ENCODE measurements around the gene TMEM164. TPM values are rescaled to one million over a fixed set of nuclear protein-coding genes. Genes with fewer than 3 reads are reported as not detected.

TMEM164 gene
- polyA plus RNA-seq, 1 donor: 32.3 TPM

DNA sequence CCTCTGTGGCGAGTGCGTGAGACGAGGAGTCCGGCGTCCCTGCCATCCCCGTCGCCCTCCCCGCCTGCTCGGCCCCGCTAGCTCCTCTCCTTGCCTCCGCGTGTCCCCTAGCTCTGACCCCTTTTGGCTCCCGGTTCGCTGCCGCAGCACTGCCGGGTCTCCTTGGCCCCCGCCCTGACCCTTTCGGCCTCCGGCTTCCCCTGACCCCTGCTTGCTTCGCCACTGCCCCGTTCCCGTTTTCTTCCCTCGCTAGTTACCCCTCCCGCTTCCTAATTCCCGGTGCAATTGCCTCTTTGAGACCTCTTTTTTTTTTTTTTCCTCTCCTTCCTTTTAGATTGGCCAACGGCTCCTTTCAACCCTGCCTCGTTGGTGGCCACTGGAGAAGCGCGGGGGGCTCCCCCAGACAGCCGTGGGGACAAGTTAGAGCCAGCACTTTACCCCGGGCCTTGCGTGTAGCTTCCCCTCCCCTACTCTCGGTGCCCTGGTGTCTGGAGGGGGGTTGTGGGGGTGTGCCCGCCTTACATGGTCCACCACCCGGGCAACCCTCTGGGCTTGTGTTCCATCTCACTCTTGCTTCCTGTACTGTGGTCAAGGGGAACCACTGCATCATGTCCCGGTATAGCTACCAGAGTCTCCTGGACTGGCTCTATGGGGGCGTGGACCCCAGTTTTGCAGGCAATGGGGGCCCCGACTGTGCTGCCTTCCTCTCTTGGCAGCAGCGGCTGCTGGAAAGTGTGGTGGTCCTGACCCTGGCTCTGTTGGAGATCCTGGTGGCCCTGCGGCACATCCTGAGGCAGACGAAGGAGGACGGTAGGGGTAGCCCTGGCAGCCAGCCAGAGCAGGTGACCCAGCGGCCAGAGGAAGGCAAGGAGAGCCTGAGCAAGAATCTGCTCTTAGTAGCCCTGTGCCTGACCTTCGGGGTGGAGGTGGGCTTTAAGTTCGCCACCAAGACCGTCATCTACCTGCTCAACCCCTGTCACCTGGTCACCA is 548 bp downstream of the TMEM164 start:
- DNase-seq: no peak

DNA sequence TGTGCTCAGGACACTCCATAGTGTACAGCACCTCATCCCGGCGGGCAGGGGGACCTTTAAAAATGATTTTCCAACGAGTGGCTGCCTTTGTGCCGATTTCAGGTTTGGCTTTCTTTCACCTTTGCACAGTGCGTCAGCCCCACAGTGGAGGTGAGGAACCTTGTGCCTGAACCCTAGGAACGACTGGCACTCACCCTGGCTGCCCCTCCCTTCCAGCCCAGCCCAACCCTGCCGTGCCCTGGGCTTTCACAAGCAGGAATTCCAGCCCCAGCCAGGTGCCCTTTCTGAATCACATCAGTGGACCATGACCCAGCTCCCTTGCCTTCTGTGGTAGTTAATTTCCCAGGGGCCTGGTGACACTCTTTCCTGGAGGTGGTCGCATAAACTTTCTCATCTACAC is 1.3 kb downstream of the TMEM164 start:
- DNase-seq: no peak

DNA sequence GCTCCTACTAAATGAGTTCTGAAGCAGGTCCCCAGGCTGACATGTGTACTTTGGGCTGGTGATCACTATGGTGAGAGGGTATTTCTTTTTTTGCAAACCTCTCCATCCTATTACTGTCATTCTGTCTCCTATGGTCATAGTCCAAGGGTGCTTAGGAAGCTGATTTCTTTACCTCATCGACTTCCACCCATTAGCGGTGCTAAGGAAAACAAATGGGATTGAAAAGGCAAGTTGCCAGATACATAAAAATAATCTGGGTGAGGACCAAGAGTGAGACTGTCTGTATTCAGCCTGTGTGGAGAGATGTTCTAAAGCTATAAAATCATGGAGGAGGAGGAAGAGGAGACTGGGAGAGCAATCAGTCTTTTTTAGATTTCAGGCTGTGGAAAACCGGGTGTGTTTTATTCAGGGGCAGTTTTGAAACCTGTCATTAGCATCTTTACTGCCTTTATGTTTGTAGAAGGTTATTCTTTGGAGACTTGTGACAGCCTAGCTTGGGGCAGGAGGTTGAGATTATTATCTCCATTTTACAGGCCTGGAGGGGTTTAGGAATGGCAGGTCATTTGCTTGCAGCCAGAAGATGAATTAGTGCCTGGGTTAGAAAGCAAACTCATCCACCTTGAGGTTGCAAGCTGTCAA is 1.9 kb downstream of the TMEM164 start:
- DNase-seq: no peak

DNA sequence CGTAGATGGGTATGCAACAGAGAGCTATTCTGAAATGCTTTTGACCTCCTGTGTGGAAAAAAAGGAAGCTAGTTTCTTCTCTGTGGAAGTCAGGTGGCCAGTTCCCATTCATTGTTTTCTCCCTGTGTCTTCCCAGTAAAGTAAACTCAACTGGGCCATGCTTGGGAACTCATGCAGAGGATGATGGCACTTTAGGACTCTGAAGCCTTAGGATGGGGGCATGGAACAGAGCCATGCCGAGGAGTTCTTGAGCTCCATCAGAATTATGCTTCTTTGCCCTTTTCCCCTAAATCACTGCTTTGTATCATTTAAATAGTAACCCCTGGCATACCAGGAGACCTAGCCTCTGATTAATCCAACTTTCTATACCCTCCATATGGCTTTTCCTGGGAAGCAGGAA is 3.2 kb downstream of the TMEM164 start:
- DNase-seq: no peak

DNA sequence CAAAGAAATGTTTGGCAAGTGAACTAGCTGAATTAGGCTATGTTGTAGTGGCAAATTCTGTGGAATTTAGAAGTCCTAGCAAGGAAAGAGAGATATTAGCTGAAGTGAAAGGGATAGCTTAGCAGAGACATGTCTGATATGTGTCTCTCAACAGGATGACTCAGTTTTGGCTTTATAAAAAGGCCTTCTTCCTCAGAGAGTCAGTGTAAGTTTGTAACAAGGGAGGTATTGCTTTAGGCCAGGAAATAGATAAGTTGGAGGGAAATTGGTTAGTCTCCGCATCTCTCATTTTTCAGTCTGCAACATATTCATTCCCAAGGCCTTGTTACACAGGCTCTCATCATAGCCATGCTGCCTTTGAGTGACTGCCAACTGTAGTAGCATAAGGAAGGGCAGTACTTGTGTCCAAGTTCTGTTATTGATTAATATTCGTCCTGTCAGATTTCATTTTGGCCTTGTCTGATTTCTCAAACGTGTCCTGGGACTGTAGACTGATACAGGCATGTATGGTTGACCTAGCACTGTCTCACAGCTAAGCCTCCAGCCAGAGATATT is 4.0 kb downstream of the TMEM164 start:
- DNase-seq: no peak

DNA sequence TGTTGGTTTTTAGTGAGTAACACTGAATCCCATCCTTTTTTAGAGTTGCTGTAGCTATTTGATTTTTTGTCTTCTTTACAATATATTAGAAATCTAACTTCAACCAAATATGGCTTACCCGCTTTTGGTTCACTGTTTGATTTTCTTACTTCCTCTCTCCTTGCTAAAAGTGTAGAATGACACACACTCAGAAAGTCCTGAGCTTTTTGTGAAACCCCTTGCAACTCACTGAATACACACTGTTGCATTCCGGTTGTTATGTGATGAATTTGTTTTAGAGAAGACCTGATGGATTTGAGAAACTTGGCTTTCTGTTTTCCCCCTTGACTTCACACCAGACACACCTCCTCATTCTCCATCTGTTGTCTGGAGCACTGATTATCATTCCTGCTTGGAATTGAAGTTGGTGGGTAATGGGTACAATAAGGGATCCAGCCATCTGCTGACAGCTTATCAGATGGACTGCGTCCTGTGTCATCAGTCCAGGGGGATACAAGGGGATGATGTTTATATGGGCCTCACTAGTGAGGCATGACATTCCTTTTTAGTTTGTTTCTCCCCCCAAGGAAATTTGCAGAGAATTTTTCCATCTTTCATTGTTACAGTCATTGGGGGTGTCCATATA is 5.2 kb downstream of the TMEM164 start:
- no peak for DNase-seq

DNA sequence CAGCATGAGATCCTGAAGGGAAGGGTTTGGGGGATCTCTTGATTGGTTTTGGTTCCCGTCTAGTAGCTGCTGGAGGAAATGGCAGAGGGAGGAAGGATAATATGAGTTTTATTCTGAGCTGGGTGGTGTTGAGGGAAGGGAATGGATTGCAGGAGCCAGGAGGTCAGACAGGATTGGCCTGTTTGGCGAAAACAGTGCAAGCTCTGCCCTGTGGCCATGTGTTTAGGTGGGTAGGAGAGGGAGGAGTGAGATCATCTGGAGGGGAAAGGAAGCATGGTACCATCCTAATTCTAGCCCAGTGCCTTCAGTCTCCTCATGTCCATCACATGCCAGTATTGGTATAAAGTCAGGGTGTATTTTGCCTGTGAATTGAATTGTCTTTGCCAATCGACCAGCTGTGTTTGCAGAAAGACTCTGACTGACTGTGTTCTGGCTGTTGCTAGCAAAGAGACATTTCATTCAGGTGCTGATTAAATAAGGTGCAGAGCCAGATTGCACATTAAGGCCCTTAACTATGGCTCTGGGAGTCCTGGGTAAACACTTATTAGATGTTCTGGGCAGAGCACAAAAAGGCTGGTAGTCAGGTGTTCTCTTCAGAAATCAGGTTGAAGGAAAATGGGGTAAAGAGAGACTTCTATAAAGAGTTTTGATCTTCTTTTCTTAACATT is 10.0 kb downstream of the TMEM164 start:
- no peak for DNase-seq

DNA sequence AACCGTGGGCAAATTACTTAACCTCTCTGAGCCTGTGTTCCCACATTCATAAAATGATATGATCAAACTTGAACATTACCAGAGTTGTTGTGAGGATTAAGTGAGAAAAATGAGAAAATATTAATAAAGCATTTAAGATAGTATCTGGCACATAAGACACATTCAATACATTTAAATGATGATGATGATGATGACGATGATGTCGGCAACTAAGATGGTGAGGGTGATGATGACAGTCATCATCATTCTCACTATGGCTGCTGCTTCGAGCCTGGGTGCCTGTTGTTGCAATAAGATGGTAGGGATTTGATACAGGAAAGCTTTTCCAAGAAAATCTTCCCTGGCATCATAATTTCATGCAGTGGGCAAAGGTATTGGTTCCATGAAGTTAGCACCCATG is 11.1 kb downstream of the TMEM164 start:
- no peak for DNase-seq

DNA sequence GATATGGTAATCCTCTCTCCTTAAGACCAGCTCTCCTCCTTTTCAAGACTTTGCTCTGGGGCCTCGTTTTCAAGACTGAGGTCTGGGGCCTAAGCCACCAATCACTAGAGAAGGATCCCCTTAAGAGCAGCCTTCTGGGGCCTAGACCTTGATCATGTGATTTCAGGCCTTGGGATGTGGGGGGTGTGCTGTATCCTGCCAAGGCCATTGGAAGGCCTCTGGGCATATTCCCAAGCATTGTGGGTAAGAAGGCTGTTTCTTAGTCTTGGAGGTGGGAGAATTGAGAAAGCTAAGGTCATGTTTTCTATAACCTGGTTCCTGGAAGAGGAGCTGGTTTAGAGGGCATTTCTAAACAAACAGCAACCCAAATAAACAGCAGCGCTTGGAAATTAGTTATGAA is 12.1 kb downstream of the TMEM164 start:
- DNase-seq: no peak

DNA sequence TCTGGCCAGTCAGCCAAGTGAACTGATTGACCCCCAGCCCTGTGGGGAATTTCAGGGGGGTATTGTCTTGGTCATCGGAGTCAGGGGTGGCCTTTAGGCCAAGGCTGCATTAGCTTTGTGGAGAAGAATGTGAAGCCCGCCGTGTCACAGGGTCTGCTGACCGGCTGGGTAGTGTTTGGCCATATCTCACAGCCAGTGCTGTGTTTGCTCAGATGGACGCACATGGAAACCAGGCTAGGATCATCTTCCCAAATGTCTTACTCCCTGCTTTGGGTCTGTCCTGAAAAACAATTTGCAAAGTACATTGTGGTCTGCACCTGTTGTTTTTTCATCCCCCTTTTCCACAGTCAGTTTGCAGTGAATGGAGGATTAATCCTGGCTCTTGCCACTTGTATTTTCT is 13.0 kb downstream of the TMEM164 start:
- DNase-seq: no peak

DNA sequence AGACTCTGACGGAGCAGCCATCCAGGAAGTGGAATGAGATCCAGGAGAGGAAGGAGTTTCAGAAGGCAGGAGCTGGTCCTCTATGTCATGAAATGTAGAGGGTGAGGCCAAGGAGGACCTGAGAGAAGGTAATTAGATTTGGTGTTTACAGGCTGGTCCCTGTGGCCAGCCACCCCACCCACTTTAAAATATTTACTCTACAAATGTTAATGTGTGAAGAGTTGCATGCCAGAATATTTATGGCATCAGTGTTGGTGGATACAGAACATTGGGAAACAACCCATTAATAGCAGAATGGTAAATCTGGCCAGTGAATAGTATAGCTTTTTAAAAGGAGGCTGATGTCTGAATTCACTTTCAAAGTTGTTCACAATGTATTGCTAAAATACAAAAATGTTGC is 17.6 kb downstream of the TMEM164 start:
- DNase-seq: no peak

DNA sequence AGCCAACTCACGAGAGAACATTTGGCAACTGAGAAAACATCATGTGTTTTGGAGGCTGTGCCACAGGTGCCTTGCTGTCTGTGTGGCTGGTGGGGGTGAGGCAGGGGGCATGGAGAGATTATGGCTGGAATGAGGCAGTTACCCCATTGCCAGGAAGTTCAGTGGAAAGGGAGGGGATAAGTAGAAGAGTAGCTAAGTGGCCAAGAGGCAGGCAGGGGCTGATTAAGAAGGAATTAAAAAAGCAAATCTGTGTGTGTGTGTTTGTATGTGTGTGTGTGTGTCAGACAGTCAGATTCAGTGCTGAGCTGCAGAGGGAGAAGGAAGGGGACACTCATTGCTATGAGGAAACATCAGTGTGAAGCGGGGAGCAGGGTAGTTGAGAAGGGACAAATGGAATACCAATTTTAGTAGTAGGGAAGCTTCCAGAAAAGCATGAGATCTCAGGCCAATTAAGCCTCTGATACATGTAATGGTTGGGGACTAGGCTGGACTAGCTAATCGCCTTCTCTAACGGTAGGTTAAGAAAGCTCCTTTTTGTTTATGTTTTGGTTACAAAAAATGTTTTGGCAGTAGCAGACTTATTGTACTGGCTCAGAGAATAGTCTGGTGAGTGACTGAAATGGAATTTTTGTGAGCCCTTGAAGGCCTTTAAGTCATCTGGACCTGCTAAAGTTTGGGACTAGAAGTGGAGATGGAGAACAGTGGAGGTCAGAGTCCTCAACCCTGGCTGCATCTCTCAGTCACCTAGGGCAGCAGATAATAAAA is 18.5 kb downstream of the TMEM164 start:
- no peak for DNase-seq

DNA sequence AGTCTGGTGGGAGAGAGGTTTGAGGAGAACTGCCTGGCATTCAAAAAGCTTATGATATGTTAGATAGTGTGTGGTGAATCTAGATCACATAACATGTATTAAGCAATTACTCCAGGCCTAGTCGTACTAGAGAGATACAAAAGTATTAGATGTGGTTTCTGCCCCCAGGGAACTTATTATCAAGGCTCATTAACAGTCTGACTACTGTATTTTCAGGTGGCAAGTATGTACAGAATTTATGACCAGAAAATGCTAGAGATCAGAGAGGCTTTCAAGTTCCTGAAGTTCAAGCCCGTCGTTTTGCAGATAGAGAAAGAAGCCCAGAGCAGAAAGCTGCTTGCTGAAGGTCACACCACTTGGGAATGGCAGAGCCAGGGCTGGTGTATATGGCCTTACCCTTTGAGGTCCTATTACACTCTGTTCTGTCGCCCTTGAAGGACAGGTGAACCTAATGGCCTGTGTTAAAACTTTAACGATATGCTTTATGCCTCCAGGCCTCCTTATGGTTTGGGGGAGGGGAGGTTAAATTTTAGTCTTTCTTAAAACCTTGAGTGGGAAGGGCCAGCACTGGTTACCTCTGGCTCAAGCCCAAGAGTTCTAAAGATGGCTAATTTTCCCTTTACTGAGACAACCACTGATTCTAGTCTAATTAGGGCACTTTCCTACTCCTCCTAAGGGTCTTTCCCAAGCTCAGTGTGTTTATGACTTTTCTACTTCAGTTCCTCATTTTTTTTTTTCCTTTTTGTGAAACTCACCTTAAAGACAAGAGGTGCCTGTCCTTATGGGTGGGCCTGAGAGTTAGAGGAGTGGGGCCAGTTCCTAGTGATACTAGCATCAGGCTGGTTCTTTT is 19.9 kb downstream of the TMEM164 start:
- no peak for DNase-seq

DNA sequence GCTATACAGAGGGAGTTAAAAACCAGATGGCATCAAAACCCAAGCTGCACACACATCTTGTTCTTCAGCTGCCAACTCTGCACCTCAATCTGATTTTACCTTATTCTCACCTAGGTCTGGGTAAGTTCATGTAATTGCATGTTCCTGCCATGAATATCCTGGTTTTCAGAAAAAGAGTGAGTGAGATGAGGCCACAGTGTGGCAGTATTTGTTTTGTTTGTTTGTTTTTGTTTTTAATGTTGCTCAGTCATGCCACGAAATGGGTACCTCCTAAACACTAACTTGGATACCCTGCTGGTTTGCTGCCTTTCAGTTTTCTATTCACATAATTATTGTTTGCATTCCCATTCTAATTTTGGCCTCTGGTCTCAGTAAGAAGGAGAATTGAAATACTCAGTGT is 22.5 kb downstream of the TMEM164 start:
- DNase-seq: no peak

DNA sequence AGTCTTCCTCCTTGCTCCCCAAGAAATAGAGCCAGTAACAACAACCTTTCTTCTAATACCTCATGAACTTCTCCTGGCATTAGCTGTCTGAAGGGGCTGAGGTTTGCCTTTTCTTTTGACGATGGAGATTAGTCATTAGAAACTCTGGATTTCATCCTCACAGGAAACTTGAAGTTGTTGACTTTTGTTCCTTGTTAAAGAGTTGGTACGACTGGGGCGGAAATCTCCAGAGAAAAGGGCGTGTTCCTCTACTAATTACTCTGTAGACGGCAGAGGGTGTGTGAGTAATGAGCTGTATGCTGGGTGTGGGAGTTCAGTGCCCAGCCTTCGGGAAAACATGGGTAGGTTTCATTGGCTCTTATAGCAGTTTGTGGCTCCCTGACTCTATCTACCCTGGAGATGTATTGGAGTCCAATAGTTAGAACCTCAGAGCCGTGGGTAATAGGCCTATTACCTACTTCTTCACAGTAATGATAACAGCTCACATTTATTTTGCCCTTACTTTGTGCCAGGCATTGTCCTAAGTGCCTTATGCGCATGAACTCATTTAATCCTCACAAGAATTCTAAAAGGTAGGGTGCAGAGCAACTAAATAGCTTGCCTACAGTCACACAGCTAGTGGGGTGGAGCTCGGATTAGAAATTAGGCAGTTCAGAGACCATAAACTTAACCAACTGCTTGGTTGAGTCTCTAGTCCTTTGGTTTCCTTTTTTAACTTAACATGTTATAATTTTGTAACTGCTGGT is 23.4 kb downstream of the TMEM164 start:
- DNase-seq: no peak

DNA sequence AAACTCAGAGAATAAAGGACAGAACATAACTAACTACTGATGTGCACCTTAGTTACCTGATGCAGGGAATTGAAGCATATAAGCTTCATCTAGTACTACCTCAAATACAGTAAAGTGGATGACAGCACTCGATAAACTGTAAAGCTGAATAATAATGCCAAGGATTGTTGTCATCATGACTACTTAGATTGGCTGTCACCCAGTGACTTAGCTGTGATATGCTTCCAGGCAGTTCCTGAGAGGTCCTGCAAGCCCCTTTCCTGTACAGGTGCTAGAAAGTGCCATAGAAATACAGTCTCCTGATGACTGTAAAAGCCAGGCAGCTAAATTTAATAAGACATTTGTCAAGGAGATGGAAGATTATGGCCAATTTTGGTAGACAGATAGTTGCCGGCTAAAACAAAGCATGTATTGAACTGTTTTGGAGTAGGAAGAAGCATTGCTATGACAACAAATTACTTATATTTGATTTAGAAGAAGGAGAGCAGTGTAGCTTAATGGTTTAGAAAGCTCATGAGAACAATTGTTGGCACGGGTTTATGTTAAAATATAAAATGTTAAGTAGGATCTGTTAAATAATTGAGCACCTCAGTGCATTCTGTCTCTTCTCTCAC is 29.7 kb downstream of the TMEM164 start:
- no peak for DNase-seq

DNA sequence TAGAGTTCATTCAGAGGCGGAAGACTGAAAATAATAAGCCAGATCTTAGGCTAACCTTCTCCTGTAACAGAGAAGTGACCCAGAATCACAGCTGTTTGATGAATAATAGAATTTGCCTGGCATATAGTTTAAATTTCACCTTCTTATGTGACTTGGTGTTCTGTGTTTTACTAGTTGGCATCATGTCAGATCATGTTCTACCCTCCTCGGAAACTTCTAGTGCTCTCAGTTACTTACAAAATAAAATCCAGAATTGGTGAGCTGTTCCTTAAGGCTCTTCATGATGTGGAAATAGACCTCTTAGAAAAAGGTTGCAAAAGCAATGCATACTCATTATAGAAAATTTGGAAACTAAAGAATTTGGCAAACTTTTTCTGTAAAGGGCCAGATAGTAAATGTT is 31.1 kb downstream of the TMEM164 start:
- DNase-seq: no peak

DNA sequence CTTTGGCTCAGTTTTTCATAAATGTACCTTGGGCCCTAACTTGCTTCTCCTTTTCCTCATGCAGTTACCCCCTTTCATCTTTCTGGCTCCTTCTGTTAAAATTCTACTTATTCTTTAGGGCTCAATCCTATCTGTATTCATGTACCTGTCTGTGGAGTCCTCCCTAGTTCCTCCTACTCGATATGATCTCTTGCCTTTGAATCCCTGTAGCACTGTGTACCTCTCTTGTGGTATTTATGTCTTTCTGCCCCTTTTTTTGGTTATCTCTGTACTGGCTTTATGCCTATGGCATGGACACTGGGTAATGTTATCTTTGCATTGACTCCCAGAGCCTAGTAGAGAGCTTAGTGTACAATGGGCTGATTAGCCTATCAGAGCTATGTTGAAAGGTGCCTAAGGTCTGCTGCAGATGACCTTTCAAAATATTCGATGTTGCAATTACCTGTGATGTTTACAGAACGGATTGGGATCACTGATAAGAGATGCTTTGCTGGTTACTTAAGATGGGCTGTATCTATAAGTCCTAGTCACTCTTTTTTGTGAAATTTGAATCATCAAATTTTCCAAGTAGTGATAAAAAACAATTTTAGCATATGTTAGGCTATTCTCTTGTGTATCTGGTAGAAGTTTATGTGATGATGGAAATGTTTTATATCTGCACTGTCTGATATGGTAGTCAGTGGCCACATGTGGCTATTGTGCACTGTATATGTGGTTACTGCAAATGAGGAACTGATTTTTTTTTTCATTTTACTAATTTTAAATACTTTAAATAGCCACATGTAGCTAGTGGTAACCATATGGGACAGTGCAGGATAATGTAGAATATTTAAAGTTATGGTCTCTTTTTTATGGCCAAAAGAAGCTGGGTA is 33.5 kb downstream of the TMEM164 start:
- DNase-seq: no peak

DNA sequence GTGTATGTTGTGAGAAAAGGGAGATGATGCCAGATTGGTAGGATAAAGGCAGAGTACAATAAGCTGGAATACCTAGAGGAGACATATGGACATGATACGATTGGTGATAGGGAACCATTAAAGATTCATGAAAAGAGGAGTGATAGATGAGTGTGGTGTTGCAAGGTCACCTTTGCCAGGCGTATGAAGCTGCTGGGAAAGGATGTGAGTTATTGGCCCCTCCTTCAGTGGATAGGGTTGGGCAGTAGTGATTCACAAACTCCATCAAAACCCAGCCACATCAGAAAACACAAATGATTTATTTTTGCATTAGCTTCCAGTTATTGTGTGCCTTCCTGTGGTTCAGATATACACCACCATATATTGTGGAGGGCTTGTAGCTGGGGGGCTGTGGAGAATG is 34.3 kb downstream of the TMEM164 start:
- DNase-seq: no peak
